Transverse colon (tissue), 4 donors: ENCODE measurements around the gene TET2. TPM values are rescaled to one million over a fixed set of nuclear protein-coding genes. Genes with fewer than 3 reads are reported as not detected.

ENCODE experiments used
- DNase-seq: peaks from one replicate; pipeline ENCODE4 v3.0.0-alpha.2; 2019
- H3K27ac ChIP-seq, 4 donors: fragments of 200-600 bp; sonication (generic); 2 replicates each; pipeline ENCODE4 v1.5.1; 2016 to 2018; ENCODE audit warnings: inconsistent platforms in 4 of 4
- H3K27me3 ChIP-seq: fragments of 200-600 bp; sonication (generic); 2 replicates; pipeline ENCODE4 v1.5.1; 2017; ENCODE audit warnings: inconsistent platforms
- H3K36me3 ChIP-seq, 4 donors: fragments of 200-600 bp; sonication (generic); 2 replicates each; pipeline ENCODE4 v1.5.1; 2017 to 2019; ENCODE audit warnings: inconsistent platforms in 4 of 4
- H3K4me1 ChIP-seq, 4 donors: fragments of 200-600 bp; sonication (generic); 2 replicates each; pipeline ENCODE4 v1.5.1; 2017 to 2020; ENCODE audit warnings: inconsistent platforms in 4 of 4
- H3K4me3 ChIP-seq, 4 donors: fragments of 200-600 bp; sonication (generic); 1 replicate in 1 of 4; 2 replicates in 3 of 4; pipeline versions ENCODE4 v1.5.1 to v1.6.1; 2017 to 2019; ENCODE audit warnings: inconsistent platforms in 4 of 4
- H3K9me3 ChIP-seq, 2 donors: fragments of 200-600 bp; sonication (generic); 2 replicates each; pipeline ENCODE4 v1.5.1; 2017 to 2019; ENCODE audit warnings: inconsistent platforms in 2 of 2
- CTCF ChIP-seq, 5 experiments: fragments of 200-600 bp in 3 of 5; fragments of 450-650 bp in 2 of 5; sonication (generic) in 3 of 5; IDR thresholded peaks; 1 replicate in 2 of 5; 2 replicates in 3 of 5; pipeline ENCODE4 v1.5.1; 2016 to 2017; ENCODE audit warnings: antibody characterized with exemption in 5 of 5, inconsistent platforms in 3 of 5, mild to moderate bottlenecking in 2 of 5, moderate library complexity in 1 of 5
- EP300 ChIP-seq: sonication (generic); formaldehyde crosslinking; IDR thresholded peaks from one replicate; pipeline ENCODE4 v1.6.1; 2017; ENCODE audit warnings: antibody characterized with exemption, low read depth
- POLR2A ChIP-seq: fragments of 450-650 bp; IDR thresholded peaks from one replicate; pipeline ENCODE4 v1.6.1; 2016; ENCODE audit warnings: antibody characterized with exemption, mild to moderate bottlenecking, moderate library complexity
- POLR2AphosphoS5 ChIP-seq, 3 donors: sonication (generic); formaldehyde crosslinking; IDR thresholded peaks; one replicate each; pipeline ENCODE4 v1.6.1; 2016; ENCODE audit warnings: antibody characterized with exemption in 3 of 3
- WGBS, 2 donors: methylation state at CpG; one replicate each; pipeline ENCODE4 v1.1.5; 2018; ENCODE audit warnings: low coverage in 1 of 2; 5-methylcytosine and 5-hydroxymethylcytosine counted together
- in situ Hi-C, 4 donors: fragments of 200-750 bp; cut with MboI; loops; one replicate each; pipeline versions ENCODE4 v1.15.0 to v1.15.1; 2017; ENCODE audit warnings: low sequenced_read_pairs in 3 of 4, low pct_ligation_motif_present in 1 of 4, low pct_unique_long_range_greater_than_20kb in 1 of 4
- intact Hi-C: fragments of 100-400 bp; cut with DNase I; formaldehyde crosslinking; loops from one replicate; pipeline ENCODE4 v1.15.1; 2023; ENCODE audit warnings: low total_unique reads
- total RNA-seq, 4 donors: library from RNA; depleted of rRNA; stranded (reverse); fragments of >200 nt; gene quantifications; one replicate each; pipeline ENCODE4 v1.1.0, GENCODE V29; 2016

The TET2 gene
- total RNA-seq, 4 donors from 2014 or later, result 23.9 to 33.6 (median 29.5) TPM

DNA sequence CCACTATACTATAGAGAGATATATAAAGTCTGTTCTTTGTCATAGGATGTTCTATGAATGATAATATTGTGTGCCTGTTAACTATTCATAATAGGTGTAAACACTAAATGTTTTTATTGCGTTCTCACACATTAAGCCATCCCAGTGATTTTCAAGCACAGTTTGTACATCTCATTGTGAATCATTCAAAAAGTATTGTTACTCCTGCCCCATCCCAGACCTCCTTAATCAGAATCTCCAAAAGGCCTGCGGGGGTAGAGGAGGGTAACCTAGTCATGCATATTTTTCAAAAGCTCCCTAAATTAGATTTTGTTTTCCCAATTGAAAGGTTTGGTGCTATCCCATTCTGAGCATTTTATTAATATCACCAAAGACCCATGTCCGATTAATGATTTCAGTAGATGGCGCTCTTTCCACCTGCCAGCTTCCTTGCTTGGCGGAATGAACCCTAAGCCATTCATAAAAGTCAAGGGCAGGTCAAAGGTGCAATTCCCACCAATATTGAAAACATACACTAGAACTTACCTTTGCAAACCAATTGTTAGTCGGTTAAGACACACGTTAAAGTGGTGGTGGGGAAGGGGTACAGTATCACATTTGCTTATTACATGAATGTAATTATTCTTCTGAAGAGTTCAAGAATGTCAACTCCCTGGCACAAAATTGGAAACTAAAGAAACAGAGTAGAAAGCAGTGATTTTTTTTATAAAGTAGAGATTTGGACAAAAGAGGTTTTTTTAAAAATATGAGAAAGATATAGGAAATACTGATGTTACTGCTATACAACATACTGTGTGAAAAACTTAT lies 5.8 kb upstream of the TET2 start:
- no peak overlapping the region for H3K4me3 ChIP-seq
- WGBS, 2 donors, result 10 to 33% methylated on average over 6 to 7 of the region's 7 CpGs
- H3K36me3 ChIP-seq, result no peaks in the 10 kb centered on the region
- intact Hi-C loops, result loop anchor here (2.0 kb wide), 1 partner anchor 328 kb away; no protein-coding TSS in a partner anchor
- peak; percentile 56 to 60 (median 57) for TF ChIP-seq CTCF (IDR thresholded peaks at IDR 0.05)
- no peak for TF ChIP-seq POLR2AphosphoS5 (IDR thresholded peaks at IDR 0.05)
- H3K4me1 ChIP-seq, result peaks cover 0 to 9% (median 4%) of the 10 kb centered on the region in 4 donors
- peak; percentile 18 for DNase-seq
- H3K27ac ChIP-seq, result no peak overlapping the region
- H3K27me3 ChIP-seq, result no peaks in the 10 kb centered on the region
- in situ Hi-C loops, result loop anchor here (5.0 to 25.0 kb wide), 3 partner anchors 326 to 571 kb away; partner anchors contain the start of genes GSTCD (in 2 of the 4), INTS12 (in 2 of the 4) and PPA2 (in 1 of the 4)
- no peaks in the 10 kb centered on the region for H3K9me3 ChIP-seq

GRCh38 chr4:105145156-105145902 lies 1.3 kb upstream of the TET2 start:
- H3K9me3 ChIP-seq, result no peaks in the 10 kb centered on the region
- H3K27ac ChIP-seq, result peak overlapping the region; percentile 83 to 93 (median 86)
- H3K4me3 ChIP-seq, result peak overlapping the region; percentile 81 to 93 (median 87)
- TF ChIP-seq EP300 (no peak), POLR2A (peak; percentile 31)
- in situ Hi-C loops, result loop anchor here in 3 of 4 donors (10.0 to 25.0 kb wide), 2 partner anchors 329 to 567 kb away; partner anchors contain the start of genes GSTCD (in 2 of the 3), INTS12 (in 2 of the 3) and PPA2 (in 1 of the 3)
- no peaks in the 10 kb centered on the region for H3K36me3 ChIP-seq
- H3K4me1 ChIP-seq, result peaks cover 8 to 31% (median 18%) of the 10 kb centered on the region in 4 donors
- WGBS, 2 donors, result 40 to 45% methylated on average over 20 to 21 of the region's 21 CpGs
- H3K27me3 ChIP-seq, result no peaks in the 10 kb centered on the region
- intact Hi-C loops, result loop anchor here (1.0 kb wide), 1 partner anchor 326 kb away; no protein-coding TSS in a partner anchor
- no peak for DNase-seq

GRCh38 chr4:105145903-105146275 lies 787 bp upstream of the TET2 start:
- Histone ChIP-seq H3K27me3 (no peaks in the 10 kb centered on the region), H3K27ac (peak overlapping the region; percentile 83 to 93 (median 86)), H3K4me1 (peaks cover 8 to 31% (median 19%) of the 10 kb centered on the region in 4 donors), H3K9me3 (no peaks in the 10 kb centered on the region), H3K36me3 (no peaks in the 10 kb centered on the region), H3K4me3 (peak overlapping the region; percentile 81 to 93 (median 87))
- TF ChIP-seq POLR2A, result no peak
- no peak for TF ChIP-seq CTCF (IDR thresholded peaks at IDR 0.05)
- WGBS, 2 donors, result 5 to 11% methylated on average over 8 to 25 of the region's 25 CpGs
- peak; percentile 21 for DNase-seq
- intact Hi-C loops (loop anchor here (1.0 kb wide), 1 partner anchor 325 kb away; no protein-coding TSS in a partner anchor), in situ Hi-C loops (loop anchor here in 3 of 4 donors (10.0 to 25.0 kb wide), 2 partner anchors 329 to 566 kb away; partner anchors contain the start of genes GSTCD (in 2 of the 3), INTS12 (in 2 of the 3) and PPA2 (in 1 of the 3))

GRCh38 chr4:105147016-105147552 lies 408 bp downstream of the TET2 start:
- no peak for TF ChIP-seq POLR2AphosphoS5 (IDR thresholded peaks at IDR 0.05)
- no peak for TF ChIP-seq CTCF (IDR thresholded peaks at IDR 0.05)
- no peak for TF ChIP-seq POLR2A
- TF ChIP-seq EP300, result no peak
- no peaks in the 10 kb centered on the region for H3K9me3 ChIP-seq
- H3K4me3 ChIP-seq, result peak overlapping the region; percentile 81 to 93 (median 87)
- no peak for DNase-seq
- H3K27ac ChIP-seq, result peak overlapping the region; percentile 83 to 93 (median 86)
- peaks cover 6 to 31% (median 19%) of the 10 kb centered on the region in 4 donors for H3K4me1 ChIP-seq
- H3K36me3 ChIP-seq, result no peaks in the 10 kb centered on the region
- no peaks in the 10 kb centered on the region for H3K27me3 ChIP-seq
- in situ Hi-C loops, result loop anchor here in 3 of 4 donors (10.0 to 25.0 kb wide), 2 partner anchors 328 to 565 kb away; partner anchors contain the start of genes GSTCD (in 2 of the 3), INTS12 (in 2 of the 3) and PPA2 (in 1 of the 3)
- intact Hi-C loops, result no loop called here
- 0% methylated on average over 10 to 12 of the region's 12 CpGs for WGBS, 2 donors
